SK-N-SH (cell line): ENCODE data around the gene DENND5A. TPM values are rescaled to one million over a fixed set of nuclear protein-coding genes. Genes with fewer than 3 reads are reported as not detected.

Experiments
- CTCF ChIA-PET: fragments of 300-600, 350-600 bp; formaldehyde crosslinking; extraction: SDS; loops from one replicate; lab custom pipeline; 2021; lab: Yijun Ruan, JAX
- POLR2A ChIA-PET: fragments of 350-600 bp; sonication (Branson Sonifier 250); formaldehyde crosslinking; extraction: SDS; loops from one replicate; lab custom pipeline; 2020; ENCODE audit warnings: antibody characterized with exemption, inconsistent platforms; lab: Yijun Ruan, JAX
- DNase-seq: peaks from one replicate; pipeline ENCODE4 v3.0.0; 2012
- H2AFZ ChIP-seq: fragments of 200-600 bp; sonication (generic); 2 replicates; pipeline ENCODE4 v1.8.1; 2016; ENCODE audit warnings: antibody characterized with exemption, mild to moderate bottlenecking, low read depth
- H3F3A ChIP-seq: fragments of 200-600 bp; sonication (generic); replicated peaks from 2 replicates; pipeline ENCODE3; 2016; ENCODE audit warnings: antibody characterized with exemption, mild to moderate bottlenecking; ENCODE audit not compliant: insufficient read depth
- H3K27ac ChIP-seq, 2 experiments: fragments of 200-500 bp in 1 of 2; fragments of 200-600 bp in 1 of 2; sonication (Bioruptor generic) in 1 of 2; sonication (generic), shearing (Covaris generic) in 1 of 2; 2 replicates each; pipeline versions ENCODE4 v1.5.1 to v1.6.1; 2014 to 2016; ENCODE audit warnings: low read depth in 2 of 2, inconsistent platforms in 1 of 2, low read length in 1 of 2, mild to moderate bottlenecking in 1 of 2, mixed read lengths in 1 of 2
- H3K27me3 ChIP-seq: fragments of 200-600 bp; sonication (generic), shearing (Covaris generic); 2 replicates; pipeline ENCODE4 v1.6.1; 2016; ENCODE audit warnings: mixed run types; ENCODE audit not compliant: insufficient read depth
- H3K36me3 ChIP-seq, 2 experiments: fragments of 200-500 bp in 1 of 2; fragments of 200-600 bp in 1 of 2; sonication (Bioruptor generic) in 1 of 2; sonication (generic) in 1 of 2; replicated peaks in 1 of 2; 2 replicates each; pipeline versions ENCODE3 to v1.5.1; 2014 to 2016; ENCODE audit warnings: low read length in 1 of 2, mild to moderate bottlenecking in 1 of 2; ENCODE audit not compliant: insufficient read depth in 2 of 2, control insufficient read depth in 1 of 2
- H3K4me1 ChIP-seq, 2 experiments: fragments of 200-500 bp in 1 of 2; fragments of 200-600 bp in 1 of 2; sonication (Bioruptor generic) in 1 of 2; sonication (generic), shearing (Covaris generic) in 1 of 2; 2 replicates each; pipeline versions ENCODE4 v1.5.1 to v1.6.1; 2014 to 2016; ENCODE audit warnings: low read depth in 1 of 2, low read length in 1 of 2, mixed run types in 1 of 2; ENCODE audit not compliant: insufficient read depth in 2 of 2, control insufficient read depth in 1 of 2
- H3K4me2 ChIP-seq: fragments of 200-600 bp; sonication (generic), shearing (Covaris generic); 2 replicates; pipeline ENCODE4 v1.6.1; 2017; ENCODE audit warnings: mixed run types
- H3K4me3 ChIP-seq, 2 experiments: fragments of 200-500 bp in 1 of 2; fragments of 200-600 bp in 1 of 2; sonication (Bioruptor generic) in 1 of 2; sonication (generic), shearing (Covaris generic) in 1 of 2; 2 replicates each; pipeline versions ENCODE4 v1.5.1 to v1.8.1; 2014 to 2016; ENCODE audit warnings: low read depth in 2 of 2, inconsistent platforms in 1 of 2, low read length in 1 of 2, mild to moderate bottlenecking in 1 of 2, mixed read lengths in 1 of 2, moderate library complexity in 1 of 2
- H3K79me2 ChIP-seq: fragments of 200-600 bp; sonication (generic); 2 replicates; pipeline ENCODE4 v1.8.1; 2017; ENCODE audit warnings: mild to moderate bottlenecking; ENCODE audit not compliant: insufficient read depth
- H3K9ac ChIP-seq: fragments of 200-600 bp; sonication (generic); 2 replicates; pipeline ENCODE4 v1.6.1; 2017; ENCODE audit warnings: mixed run types
- H3K9me2 ChIP-seq: fragments of 200-600 bp; sonication (generic); 2 replicates; pipeline ENCODE4 v1.6.1; 2017; ENCODE audit warnings: mixed run types
- H3K9me3 ChIP-seq: fragments of 200-600 bp; sonication (generic); 2 replicates; pipeline ENCODE4 v1.6.1; 2017; ENCODE audit warnings: mixed run types, mild to moderate bottlenecking, moderate library complexity
- H4K20me1 ChIP-seq: fragments of 200-600 bp; sonication (generic); 2 replicates; pipeline ENCODE4 v1.6.1; 2017; ENCODE audit warnings: mild to moderate bottlenecking, mixed run types; ENCODE audit not compliant: insufficient read depth
- CHD2 ChIP-seq: fragments of 150-350 bp; IDR thresholded peaks from 2 replicates; pipeline ENCODE4 v1.6.1; 2018; ENCODE audit warnings: low read length; ENCODE audit not compliant: partially characterized antibody
- CTCF ChIP-seq: fragments of 200-600 bp; sonication (generic); IDR thresholded peaks from 2 replicates; pipeline ENCODE4 v1.6.1; 2017; ENCODE audit warnings: antibody characterized with exemption, mild to moderate bottlenecking, moderate library complexity
- EZH2phosphoT487 ChIP-seq: fragments of 200-600 bp; sonication (generic); IDR thresholded peaks from 2 replicates; pipeline ENCODE4 v1.6.1; 2017; ENCODE audit warnings: low read depth, mixed run types, mild to moderate bottlenecking, antibody characterized with exemption, moderate library complexity, borderline replicate concordance
- FOXJ3 ChIP-seq: sonication (generic); formaldehyde crosslinking; IDR thresholded peaks from 2 replicates; pipeline ENCODE4 v1.5.1; 2020; ENCODE audit warnings: mild to moderate bottlenecking, missing genetic modification reagents
- FOXM1 ChIP-seq: IDR thresholded peaks from 2 replicates; pipeline ENCODE4 v1.4.0; 2012; ENCODE audit warnings: low read depth, mild to moderate bottlenecking
- MAX ChIP-seq: IDR thresholded peaks from 2 replicates; pipeline ENCODE4 v1.4.0; 2012; ENCODE audit warnings: low read depth
- NFIC ChIP-seq: IDR thresholded peaks from 2 replicates; pipeline ENCODE4 v1.4.0; 2012; ENCODE audit warnings: borderline replicate concordance
- NRF1 ChIP-seq: IDR thresholded peaks from 2 replicates; pipeline ENCODE4 v1.6.1; 2012; ENCODE audit warnings: low read depth, mild to moderate bottlenecking, low read length
- PBX3 ChIP-seq: IDR thresholded peaks from 2 replicates; pipeline ENCODE4; 2012
- RAD21 ChIP-seq: IDR thresholded peaks from 2 replicates; pipeline ENCODE4 v1.6.1; 2012; ENCODE audit warnings: mild to moderate bottlenecking, low read length
- RFX5 ChIP-seq: IDR thresholded peaks from 2 replicates; pipeline ENCODE4 v1.6.1; 2012; ENCODE audit warnings: mild to moderate bottlenecking, improper control_type of control experiment, low read length
- RXRA ChIP-seq: IDR thresholded peaks from 2 replicates; pipeline ENCODE4 v1.4.0; 2012; ENCODE audit warnings: low read depth, mild to moderate bottlenecking, borderline replicate concordance
- SIN3A ChIP-seq: IDR thresholded peaks from 2 replicates; pipeline ENCODE4 v1.6.1; 2012; ENCODE audit warnings: low read depth, mild to moderate bottlenecking, low read length, moderate library complexity, borderline replicate concordance
- SMC3 ChIP-seq: IDR thresholded peaks from 2 replicates; pipeline ENCODE4 v1.6.1; 2012; ENCODE audit warnings: low read depth, low read length, improper control_type of control experiment
- TAF1 ChIP-seq: IDR thresholded peaks from 2 replicates; pipeline ENCODE4 v1.6.1; 2012; ENCODE audit warnings: low read depth, mild to moderate bottlenecking, low read length, moderate library complexity, borderline replicate concordance
- TEAD4 ChIP-seq: IDR thresholded peaks from 2 replicates; pipeline ENCODE4 v1.4.0; 2012; ENCODE audit warnings: mild to moderate bottlenecking, borderline replicate concordance; ENCODE audit not compliant: insufficient read depth
- YY1 ChIP-seq: IDR thresholded peaks from 2 replicates; pipeline ENCODE4 v1.4.0; 2012; ENCODE audit warnings: low read depth, mild to moderate bottlenecking
- WGBS: methylation state at CpG from one replicate; pipeline ENCODE4 v1.1.6; 2017; ENCODE audit warnings: low lambda C conversion rate; 5-methylcytosine and 5-hydroxymethylcytosine counted together
- polyA plus RNA-seq, 3 experiments: library from polyadenylated mRNA; depleted of rRNA; stranded (reverse); fragments of >200 nt; gene quantifications; 2 replicates each; pipeline ENCODE4 v1.2.3, GENCODE V29; 2012

Gene DENND5A
- polyA plus RNA-seq, 1 of the 3 experiments (the other 2 are of a cell fraction): 110 TPM

- TF ChIP-seq RXRA (no peak), EZH2phosphoT487 (no peak), FOXM1 (no peak), NRF1 (no peak), PBX3 (no peak), NFIC (no peak), SMC3 (no peak), RFX5 (no peak), MAX (no peak), FOXJ3 (CRISPR knock-in tag) (no peak), RAD21 (no peak), SIN3A (no peak)
- TF ChIP-seq, all 33 proteins: peak for 0
- H2AFZ ChIP-seq: no peak overlapping the region
- H3K9me2 ChIP-seq: no peaks in the 10 kb centered on the region
- WGBS: 96% methylated on average over 2 of the region's 2 CpGs
- H3K27me3 ChIP-seq: no peaks in the 10 kb centered on the region
- H3K27ac ChIP-seq: no peak overlapping the region
- no peaks in the 10 kb centered on the region for H3K9me3 ChIP-seq
- no peak overlapping the region for H3K9ac ChIP-seq
- H3K79me2 ChIP-seq: peaks cover 30% of the 10 kb centered on the region
- peaks cover 19 to 58% of the 10 kb centered on the region in 2 experiments for H3K36me3 ChIP-seq
- CTCF ChIA-PET: no interaction called here
- no peak for DNase-seq
- no peak overlapping the region for H3K4me3 ChIP-seq
- POLR2A ChIA-PET: no interaction called here
- H4K20me1 ChIP-seq: no peaks in the 10 kb centered on the region
- peaks cover 17% of the 10 kb centered on the region for H3F3A ChIP-seq
- H3K4me1 ChIP-seq: peaks cover 0 to 11% of the 10 kb centered on the region in 2 experiments; a peak in 2 of 4 replicates
- no peak overlapping the region for H3K4me2 ChIP-seq
Observed at GRCh38 chr11:9182180-9182871, 82.8 kb downstream of the DENND5A start.

- no peak overlapping the region for H2AFZ ChIP-seq
- peaks cover 0 to 15% of the 10 kb centered on the region in 2 experiments; a peak in 2 of 4 replicates for H3K4me1 ChIP-seq
- H3K27ac ChIP-seq: peak overlapping the region in 1 of 2 experiments; percentile 32; a peak in 2 of 4 replicates
- no peak overlapping the region for H3K9ac ChIP-seq
- peaks cover 19 to 63% of the 10 kb centered on the region in 2 experiments for H3K36me3 ChIP-seq
- no peak overlapping the region for H3K4me2 ChIP-seq
- no peaks in the 10 kb centered on the region for H3K9me2 ChIP-seq
- ChIA-PET POLR2A (no interaction called here), CTCF (no interaction called here)
- H3K79me2 ChIP-seq: peaks cover 23% of the 10 kb centered on the region
- H4K20me1 ChIP-seq: no peaks in the 10 kb centered on the region
- peaks cover 22% of the 10 kb centered on the region for H3F3A ChIP-seq
- no peaks in the 10 kb centered on the region for H3K9me3 ChIP-seq
- 76% methylated on average over 4 of the region's 4 CpGs for WGBS
- DNase-seq: no peak
- H3K27me3 ChIP-seq: no peaks in the 10 kb centered on the region
- H3K4me3 ChIP-seq: no peak overlapping the region
- no peak for TF ChIP-seq TEAD4
- no peak for TF ChIP-seq TAF1
- TF ChIP-seq NRF1: no peak
- no peak for TF ChIP-seq YY1
- peak; percentile 16; the same call in 1 of the 2 replicates for TF ChIP-seq NFIC
- no peak for TF ChIP-seq CTCF
- TF ChIP-seq CHD2: no peak
- no peak for TF ChIP-seq RFX5
Observed at GRCh38 chr11:9180784-9181183, 84.4 kb downstream of the DENND5A start.
